B cell (primary cell): ENCODE data around the gene ZC3H7A. TPM values are rescaled to one million over a fixed set of nuclear protein-coding genes. Genes with fewer than 3 reads are reported as not detected.

Source experiments
- ATAC-seq: fragments of 200-7000 bp; cut with Tn5 transposase; one replicate; pipeline ENCODE4 v1.10.0; 2021; ENCODE audit warnings: low read depth, mild to moderate bottlenecking, moderate number of reproducible peaks, moderate library complexity
- CTCF ChIA-PET: fragments of 350-600 bp; sonication (Branson Sonifier 250); formaldehyde crosslinking; loops from one replicate; lab custom pipeline; 2021; ENCODE audit warnings: antibody characterized with exemption, inconsistent platforms; lab: Charles Lee
- POLR2A ChIA-PET: fragments of 350-600 bp; sonication (Branson Sonifier 250); formaldehyde crosslinking; loops from one replicate; lab custom pipeline; 2021; ENCODE audit warnings: antibody characterized with exemption; lab: Charles Lee
- DNase-seq: peaks from one replicate; pipeline ENCODE4 v3.0.0; 2013
- H2AFZ ChIP-seq: 2 replicates; pipeline ENCODE4 v1.6.1; 2012; ENCODE audit warnings: mild to moderate bottlenecking, low read depth, low read length; ENCODE audit not compliant: insufficient read depth, poor library complexity, severe bottlenecking
- H3K27ac ChIP-seq, 2 donors: 1 replicate in 1 of 2; 2 replicates in 1 of 2; pipeline ENCODE4 v1.5.1; 2012 to 2013; ENCODE audit warnings: low read length in 2 of 2, mild to moderate bottlenecking in 2 of 2, moderate library complexity in 1 of 2
- H3K27me3 ChIP-seq, 4 experiments: fragments of 200-600 bp in 1 of 4; sonication (generic) in 1 of 4; replicated peaks in 1 of 4; 1 replicate in 2 of 4; 2 replicates in 2 of 4; pipeline versions ENCODE4 v1.6.1 to v1.7.0; 2013 to 2016; ENCODE audit warnings: low read length in 3 of 4, mild to moderate bottlenecking in 2 of 4, mixed read lengths in 1 of 4, moderate library complexity in 1 of 4; ENCODE audit not compliant: insufficient read depth in 4 of 4, control insufficient read depth in 3 of 4; ENCODE audit errors: control extremely low read depth in 1 of 4
- H3K36me3 ChIP-seq, 2 experiments: replicated peaks in 1 of 2; 1 replicate in 1 of 2; 2 replicates in 1 of 2; pipeline versions ENCODE4 v1.6.1 to v1.7.1; 2013; ENCODE audit warnings: low read length in 1 of 2; ENCODE audit not compliant: insufficient read depth in 2 of 2, control insufficient read depth in 1 of 2; ENCODE audit errors: control extremely low read depth in 1 of 2, extremely low read depth in 1 of 2
- H3K4me1 ChIP-seq, 2 donors: fragments of 200-600 bp in 1 of 2; sonication (generic) in 1 of 2; 1 replicate in 1 of 2; 2 replicates in 1 of 2; pipeline versions ENCODE4 v1.5.1 to v1.6.1; 2013 to 2017; ENCODE audit warnings: low read length in 2 of 2; ENCODE audit not compliant: control insufficient read depth in 2 of 2, insufficient read depth in 2 of 2
- H3K4me2 ChIP-seq: replicated peaks from 2 replicates; pipeline ENCODE3; 2012; ENCODE audit warnings: mild to moderate bottlenecking, low read depth, low read length; ENCODE audit not compliant: poor library complexity, severe bottlenecking
- H3K4me3 ChIP-seq, 5 experiments: fragments of 200-600 bp in 1 of 5; sonication (generic) in 1 of 5; 1 replicate in 3 of 5; 2 replicates in 2 of 5; pipeline versions ENCODE4 v1.5.1 to v1.7.0; 2011 to 2016; ENCODE audit warnings: low read length in 4 of 5, mild to moderate bottlenecking in 4 of 5, low read depth in 2 of 5, control low read depth in 1 of 5, moderate library complexity in 1 of 5; ENCODE audit not compliant: insufficient read depth in 1 of 5; ENCODE audit errors: control extremely low read depth in 1 of 5, extremely low read depth in 1 of 5
- H3K79me2 ChIP-seq: fragments of 200-600 bp; sonication (generic); one replicate; pipeline ENCODE4 v1.6.0; 2016; ENCODE audit warnings: low read length; ENCODE audit not compliant: control insufficient read depth, insufficient read depth
- H3K9ac ChIP-seq: fragments of 200-600 bp; sonication (generic); 2 replicates; pipeline ENCODE4 v1.6.1; 2017; ENCODE audit warnings: mild to moderate bottlenecking, low read length, moderate library complexity
- H3K9me3 ChIP-seq, 3 donors: one replicate each; pipeline versions ENCODE4 v1.6.1 to v1.7.1; 2013; ENCODE audit warnings: low read length in 2 of 3; ENCODE audit not compliant: control insufficient read depth in 2 of 3, insufficient read depth in 1 of 3; ENCODE audit errors: control extremely low read depth in 1 of 3
- H4K20me1 ChIP-seq: 2 replicates; pipeline ENCODE4 v1.6.0; 2012; ENCODE audit warnings: mild to moderate bottlenecking, low read length; ENCODE audit not compliant: insufficient read depth, control insufficient read depth, poor library complexity, severe bottlenecking
- H3K27ac Mint-ChIP-seq: one replicate; pipeline ENCODE4 v1.8.0; 2021; ENCODE audit warnings: mixed read lengths
- H3K27me3 Mint-ChIP-seq: one replicate; pipeline ENCODE4 v1.8.0; 2021; ENCODE audit warnings: mixed read lengths
- H3K4me1 Mint-ChIP-seq: one replicate; pipeline ENCODE4 v1.8.0; 2021; ENCODE audit warnings: mixed read lengths
- H3K4me3 Mint-ChIP-seq: one replicate; pipeline ENCODE4 v1.8.0; 2021; ENCODE audit warnings: mixed read lengths
- H3K9me3 Mint-ChIP-seq: one replicate; pipeline ENCODE4 v1.8.0; 2022; ENCODE audit warnings: mixed read lengths; ENCODE audit not compliant: insufficient read depth
- CTCF ChIP-seq: fragments of 200-600 bp; IDR thresholded peaks from one replicate; pipeline ENCODE4 v1.8.0; 2022; ENCODE audit warnings: antibody characterized with exemption, mild to moderate bottlenecking
- EZH2 ChIP-seq: IDR thresholded peaks from 2 replicates; pipeline ENCODE4 v1.6.1; 2012; ENCODE audit warnings: borderline replicate concordance, low read depth, mild to moderate bottlenecking, moderate library complexity, low read length; ENCODE audit not compliant: insufficient read depth, poor library complexity, severe bottlenecking
- WGBS: methylation state at CpG from one replicate; pipeline ENCODE4 v1.1.5; 2013; ENCODE audit warnings: missing lambda C conversion rate; ENCODE audit not compliant: insufficient coverage; 5-methylcytosine and 5-hydroxymethylcytosine counted together
- intact Hi-C: fragments of 100-400 bp; cut with micrococcal nuclease; formaldehyde crosslinking; loops from one replicate; pipeline ENCODE4 v1.10.0; 2022
- polyA plus RNA-seq: library from polyadenylated mRNA; depleted of rRNA; stranded (reverse); fragments of >200 nt; gene quantifications from 2 replicates; pipeline ENCODE4 v1.2.3, GENCODE V29; 2012
- total RNA-seq, 2 donors: library from RNA; stranded (reverse); fragments of 120-200 nt in 1 of 2; gene quantifications; 1 replicate in 1 of 2; 2 replicates in 1 of 2; pipeline versions ENCODE4 v1.2.3 to v1.2.4, GENCODE V29; 2013 to 2022

Gene ZC3H7A
- total and polyA plus RNA-seq, 2 donors (not counting 1 experiment from before 2014, with no cell fraction given) = 40.8 to 126 TPM

GRCh38 chr16:11738742-11739544, 58.1 kb downstream of the ZC3H7A start:
- CTCF ChIA-PET = interaction anchor here (0.7 to 2.4 kb wide), 3 partner anchors 20 to 344 kb away, joined by 3 to 9 read pairs (median 4); partner anchors contain the start of gene ZC3H7A
- H3K9me3 ChIP-seq = no peaks in the 10 kb centered on the region
- H3K4me1 ChIP-seq = peaks cover 36 to 55% of the 10 kb centered on the region in 2 donors
- H3K9ac ChIP-seq = no peak overlapping the region
- H3K4me2 ChIP-seq = peak overlapping the region; percentile 9
- peaks cover 12% of the 10 kb centered on the region for H4K20me1 ChIP-seq
- H2AFZ ChIP-seq = no peak overlapping the region
- no peak overlapping the region for H3K4me3 ChIP-seq
- WGBS = 49% methylated on average over 2 of the region's 15 CpGs
- peaks cover 5 to 34% of the 10 kb centered on the region in 2 experiments for H3K36me3 ChIP-seq
- peaks cover 68% of the 10 kb centered on the region for H3K79me2 ChIP-seq
- POLR2A ChIA-PET = interaction anchor here (0.7 kb wide), 3 partner anchors 28 to 392 kb away, joined by 3 to 5 read pairs (median 5); no protein-coding TSS in a partner anchor
- Mint-ChIP-seq H3K4me3 (peak overlapping the region; percentile 46), H3K9me3 (no peaks in the 10 kb centered on the region), H3K4me1 (peaks cover 69% of the 10 kb centered on the region), H3K27me3 (no peaks in the 10 kb centered on the region), H3K27ac (no peak overlapping the region)
- DNase-seq = no peak
- intact Hi-C loops = no loop called here
- no peak for ATAC-seq
- H3K27me3 ChIP-seq = no peaks in the 10 kb centered on the region
- H3K27ac ChIP-seq = no peak overlapping the region
- TF ChIP-seq CTCF (no peak), EZH2 (no peak)

- Mint-ChIP-seq H3K9me3 (no peaks in the 10 kb centered on the region), H3K27ac (no peak overlapping the region), H3K27me3 (no peaks in the 10 kb centered on the region), H3K4me3 (no peak overlapping the region), H3K4me1 (peaks cover 66% of the 10 kb centered on the region)
- H3K9me3 ChIP-seq = no peaks in the 10 kb centered on the region
- no CpG with 5 or more reads among the region's 8 CpGs for whole genome bisulfite sequencing
- DNase-seq (no peak), ATAC-seq (no peak)
- peaks cover 29 to 47% of the 10 kb centered on the region in 2 donors for H3K4me1 ChIP-seq
- no peak overlapping the region for H3K27ac ChIP-seq
- ChIA-PET CTCF (interaction anchor here (2.0 to 2.5 kb wide), 2 partner anchors 23 to 206 kb away, joined by 8 to 9 read pairs; no protein-coding TSS in a partner anchor), POLR2A (interaction anchor here (0.6 kb wide), 1 partner anchor 44 kb away, joined by 5 read pairs; no protein-coding TSS in a partner anchor)
- H3K9ac ChIP-seq = no peak overlapping the region
- peaks cover 6 to 45% of the 10 kb centered on the region in 2 experiments for H3K36me3 ChIP-seq
- H3K4me2 ChIP-seq = peak overlapping the region; percentile 1
- TF ChIP-seq CTCF (no peak), EZH2 (no peak)
- no peak overlapping the region for H2AFZ ChIP-seq
- peaks cover 12% of the 10 kb centered on the region for H4K20me1 ChIP-seq
- intact Hi-C loops = no loop called here
- no peaks in the 10 kb centered on the region for H3K27me3 ChIP-seq
- H3K4me3 ChIP-seq = no peak overlapping the region
- H3K79me2 ChIP-seq = peaks cover 74% of the 10 kb centered on the region
Measured at GRCh38 chr16:11737713-11738112, 59.3 kb downstream of the ZC3H7A start.
